Measurements from ENCODE around the gene PSMD9.

PSMD9 gene

GRCh38 chr12:121893961-121894460 lies 5.4 kb downstream of the PSMD9 start:
- TF ChIP-seq CEBPB (IDR thresholded peaks at IDR 0.05) (no peak), REST (IDR thresholded peaks at IDR 0.05; ENCODE audit: low read depth) (no peak), FOXM1 (IDR thresholded peaks at IDR 0.05; ENCODE audit: borderline replicate concordance, low read depth) (peak; percentile 83), USF1 (IDR thresholded peaks at IDR 0.05) (peak; percentile 78)

GRCh38 chr12:121894633-121895032 lies 6.0 kb downstream of the PSMD9 start:
- no peak for TF ChIP-seq MAX (IDR thresholded peaks at IDR 0.05)
- TF ChIP-seq EP300 (IDR thresholded peaks at IDR 0.05; ENCODE audit: borderline replicate concordance), result no peak
- no peak for TF ChIP-seq REST (IDR thresholded peaks at IDR 0.05; ENCODE audit: low read depth)
- no peak for TF ChIP-seq CREB1 (IDR thresholded peaks at IDR 0.05; ENCODE audit: low read depth)
- TF ChIP-seq USF1 (IDR thresholded peaks at IDR 0.05), result no peak
- no peak for TF ChIP-seq ZBTB7A (IDR thresholded peaks at IDR 0.05; ENCODE audit: low read depth)

GRCh38 chr12:121898287-121898686 lies 9.7 kb downstream of the PSMD9 start:
- TF ChIP-seq TCF12 (IDR thresholded peaks at IDR 0.05; ENCODE audit: low read depth), result no peak
- TF ChIP-seq FOXM1 (IDR thresholded peaks at IDR 0.05; ENCODE audit: borderline replicate concordance, low read depth), result no peak
- no peak for TF ChIP-seq NFIC (IDR thresholded peaks at IDR 0.05)
- TF ChIP-seq TEAD4 (IDR thresholded peaks at IDR 0.05), result no peak
- no peak for TF ChIP-seq MAX (IDR thresholded peaks at IDR 0.05)
- TF ChIP-seq EP300 (IDR thresholded peaks at IDR 0.05; ENCODE audit: borderline replicate concordance), result no peak
- no peak for TF ChIP-seq CREB1 (IDR thresholded peaks at IDR 0.05; ENCODE audit: low read depth)

GRCh38 chr12:121899590-121899989 lies 11.0 kb downstream of the PSMD9 start:
- TF ChIP-seq YY1 (IDR thresholded peaks at IDR 0.05; ENCODE audit: low read depth) (no peak), FOXM1 (IDR thresholded peaks at IDR 0.05; ENCODE audit: borderline replicate concordance, low read depth) (no peak), MAX (IDR thresholded peaks at IDR 0.05) (no peak), USF1 (IDR thresholded peaks at IDR 0.05) (no peak), EP300 (IDR thresholded peaks at IDR 0.05; ENCODE audit: borderline replicate concordance) (no peak), REST (IDR thresholded peaks at IDR 0.05; ENCODE audit: low read depth) (no peak), CREB1 (IDR thresholded peaks at IDR 0.05; ENCODE audit: low read depth) (no peak)

GRCh38 chr12:121903202-121903601 lies 14.6 kb downstream of the PSMD9 start:
- TF ChIP-seq CREB1 (IDR thresholded peaks at IDR 0.05; ENCODE audit: low read depth) (no peak), MAX (IDR thresholded peaks at IDR 0.05) (no peak), EP300 (IDR thresholded peaks at IDR 0.05; ENCODE audit: borderline replicate concordance) (no peak), TEAD4 (IDR thresholded peaks at IDR 0.05) (no peak), TCF12 (IDR thresholded peaks at IDR 0.05; ENCODE audit: low read depth) (no peak), TAF1 (IDR thresholded peaks at IDR 0.05; ENCODE audit: low read depth) (no peak), YY1 (IDR thresholded peaks at IDR 0.05; ENCODE audit: low read depth) (no peak), ZBTB7A (IDR thresholded peaks at IDR 0.05; ENCODE audit: low read depth) (no peak), FOXM1 (IDR thresholded peaks at IDR 0.05; ENCODE audit: borderline replicate concordance, low read depth) (no peak), NFIC (IDR thresholded peaks at IDR 0.05) (no peak), EGR1 (IDR thresholded peaks at IDR 0.05) (no peak), RAD21 (IDR thresholded peaks at IDR 0.05; ENCODE audit: low read depth) (no peak), USF1 (IDR thresholded peaks at IDR 0.05) (no peak), CEBPB (IDR thresholded peaks at IDR 0.05) (no peak), REST (IDR thresholded peaks at IDR 0.05; ENCODE audit: low read depth) (no peak)
